Iris pigment epithelial cell (primary cell): ENCODE data around the gene PDX1.

Source experiments
- DNase-seq: peaks from one replicate; pipeline ENCODE4 v3.0.0-alpha.2; 2011; ENCODE audit warnings: low read depth

PDX1 gene

DNA sequence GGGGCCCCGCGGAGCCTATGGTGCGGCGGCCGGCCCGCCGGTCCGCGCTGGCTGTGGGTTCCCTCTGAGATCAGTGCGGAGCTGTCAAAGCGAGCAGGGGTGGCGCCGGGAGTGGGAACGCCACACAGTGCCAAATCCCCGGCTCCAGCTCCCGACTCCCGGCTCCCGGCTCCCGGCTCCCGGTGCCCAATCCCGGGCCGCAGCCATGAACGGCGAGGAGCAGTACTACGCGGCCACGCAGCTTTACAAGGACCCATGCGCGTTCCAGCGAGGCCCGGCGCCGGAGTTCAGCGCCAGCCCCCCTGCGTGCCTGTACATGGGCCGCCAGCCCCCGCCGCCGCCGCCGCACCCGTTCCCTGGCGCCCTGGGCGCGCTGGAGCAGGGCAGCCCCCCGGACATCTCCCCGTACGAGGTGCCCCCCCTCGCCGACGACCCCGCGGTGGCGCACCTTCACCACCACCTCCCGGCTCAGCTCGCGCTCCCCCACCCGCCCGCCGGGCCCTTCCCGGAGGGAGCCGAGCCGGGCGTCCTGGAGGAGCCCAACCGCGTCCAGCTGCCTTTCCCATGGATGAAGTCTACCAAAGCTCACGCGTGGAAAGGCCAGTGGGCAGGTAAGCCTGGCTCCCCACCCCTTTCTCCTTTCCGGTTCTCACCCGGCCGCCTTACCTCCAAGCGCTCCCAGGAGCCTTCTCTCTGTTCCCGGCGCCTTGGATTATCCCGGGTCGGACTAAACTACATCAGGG, at the start of gene PDX1:
Gene PDX1, plus strand, starts transcription at position 67 of the 743 bp plus-strand sequence. Its CDS starts 139 bp downstream, at position 206.
- DNase-seq, result no peak

DNA sequence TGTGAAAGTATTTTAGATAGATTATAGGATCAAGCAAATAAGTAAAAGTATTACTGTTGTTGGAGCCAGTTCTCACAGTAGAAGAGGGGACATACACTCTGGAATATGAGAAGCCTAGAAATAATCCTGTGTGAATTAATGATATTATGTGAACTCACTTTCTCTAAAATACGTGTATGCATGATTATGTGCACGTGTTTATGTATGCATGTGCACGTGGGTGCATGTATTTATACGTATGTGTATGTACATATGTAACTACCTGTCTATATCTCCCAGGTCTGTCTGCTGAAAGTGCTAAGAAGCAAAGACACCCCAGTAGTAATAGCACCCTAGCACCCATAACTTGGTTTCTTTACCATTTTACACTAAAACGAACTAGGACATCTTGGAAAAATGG, 41.5 kb upstream of the PDX1 start:
- no peak for DNase-seq

DNA sequence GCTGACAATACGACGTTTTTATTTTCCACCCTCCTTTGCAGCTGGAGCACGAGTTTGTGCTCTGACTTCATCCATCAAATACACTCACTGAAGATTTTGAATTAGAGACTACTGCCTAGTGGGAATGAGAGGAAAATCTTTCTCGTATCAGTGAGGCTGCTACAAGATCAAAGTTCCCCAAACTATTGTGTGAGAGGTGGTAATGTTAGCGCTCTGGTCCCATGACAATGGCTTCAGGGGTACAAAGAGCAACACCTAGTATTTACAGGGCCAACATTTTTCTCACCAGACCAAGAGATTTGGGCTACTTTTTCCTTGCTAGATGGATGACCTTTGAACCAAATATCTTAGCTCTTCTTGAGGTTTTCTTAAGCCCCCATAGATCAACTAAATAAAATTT, 30.3 kb upstream of the PDX1 start:
- no peak for DNase-seq

DNA sequence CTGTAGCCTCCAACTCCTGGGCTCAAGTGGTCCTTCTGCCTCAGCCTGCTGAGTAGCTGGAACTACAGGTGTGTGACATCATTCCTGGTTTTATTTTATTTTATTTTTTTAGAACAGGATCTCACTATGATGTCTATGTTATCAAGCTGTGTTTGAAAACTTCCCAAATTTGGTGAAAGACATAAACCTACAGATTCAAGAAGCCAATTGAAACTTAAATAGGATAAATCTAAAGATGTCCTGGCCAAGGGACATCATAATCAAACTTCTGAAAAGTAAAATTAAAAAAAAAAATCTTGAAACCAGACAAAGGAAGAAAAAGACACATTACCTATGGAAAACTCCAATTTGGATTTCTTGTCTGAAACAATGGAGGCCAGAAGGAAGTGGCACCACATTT, 23.1 kb upstream of the PDX1 start:
- no peak for DNase-seq

DNA sequence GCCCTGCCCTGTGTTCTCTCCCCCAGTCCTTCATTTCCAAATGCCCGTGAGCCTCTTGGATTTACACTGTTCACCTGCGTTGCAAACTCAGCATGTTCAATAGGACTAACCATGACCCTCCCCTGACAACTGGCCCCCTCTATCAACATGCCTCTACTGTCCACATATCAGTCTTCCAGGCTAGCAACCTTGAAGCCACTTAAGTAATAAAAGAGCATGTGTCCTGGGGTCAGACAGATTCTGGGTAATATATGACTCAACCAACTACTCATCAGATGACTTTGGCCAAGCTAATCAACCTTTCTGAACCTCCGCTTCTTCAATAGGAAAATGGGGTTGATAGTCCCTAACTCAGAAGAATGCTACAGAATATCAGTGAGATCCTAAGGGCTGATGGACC, 15.1 kb upstream of the PDX1 start:
- DNase-seq, result no peak

DNA sequence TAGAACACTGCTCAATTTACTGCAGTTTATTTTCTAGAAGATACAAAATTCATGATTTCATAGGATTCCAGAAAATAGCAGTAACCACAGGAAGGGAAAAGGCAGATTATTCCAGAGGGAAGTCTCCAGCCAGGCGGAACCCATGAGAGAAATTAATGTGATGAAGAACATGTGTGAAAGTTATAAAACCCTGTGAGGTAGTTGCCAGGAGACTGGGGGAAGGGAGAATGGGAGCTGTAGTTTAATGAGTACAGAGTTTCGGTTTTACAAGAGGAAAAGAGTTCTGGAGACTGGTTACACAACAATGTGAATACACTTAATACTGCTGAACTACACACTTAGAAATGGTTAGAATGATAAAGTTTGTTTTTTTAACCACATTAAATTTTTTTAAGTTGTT, 14.2 kb upstream of the PDX1 start:
- no peak for DNase-seq

DNA sequence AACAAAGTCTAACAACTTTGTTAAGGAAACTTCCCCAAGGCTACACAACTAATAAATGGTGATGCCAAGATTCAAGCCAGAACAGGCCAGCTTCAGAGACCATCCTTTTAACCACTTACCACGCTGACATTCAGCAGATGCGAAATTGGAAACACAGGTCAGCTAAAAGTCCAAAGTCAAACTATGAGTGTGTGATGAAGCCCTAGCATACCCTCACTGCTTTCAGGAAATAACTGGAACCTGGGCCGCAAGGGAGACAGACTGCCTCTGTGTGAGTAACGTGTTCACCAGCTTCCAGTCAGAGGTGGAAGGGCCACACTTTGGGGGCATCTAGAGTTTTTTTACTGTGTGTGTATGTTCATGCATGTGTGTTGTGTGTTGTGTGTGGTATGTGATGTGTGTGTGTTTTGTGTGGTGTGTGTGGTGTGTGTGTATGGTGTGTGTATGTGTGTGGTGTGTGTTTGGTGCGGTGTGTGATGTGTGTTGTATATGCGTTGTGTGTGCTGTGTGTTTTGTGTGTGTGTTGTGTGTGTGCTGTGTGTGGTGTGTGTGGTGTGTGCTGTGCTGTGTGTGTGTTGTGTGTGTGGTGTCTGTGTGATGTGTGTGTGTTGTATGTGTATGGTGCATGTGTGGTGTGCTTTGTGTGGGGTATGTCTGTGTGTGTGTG, 12.5 kb upstream of the PDX1 start:
- DNase-seq, result no peak

DNA sequence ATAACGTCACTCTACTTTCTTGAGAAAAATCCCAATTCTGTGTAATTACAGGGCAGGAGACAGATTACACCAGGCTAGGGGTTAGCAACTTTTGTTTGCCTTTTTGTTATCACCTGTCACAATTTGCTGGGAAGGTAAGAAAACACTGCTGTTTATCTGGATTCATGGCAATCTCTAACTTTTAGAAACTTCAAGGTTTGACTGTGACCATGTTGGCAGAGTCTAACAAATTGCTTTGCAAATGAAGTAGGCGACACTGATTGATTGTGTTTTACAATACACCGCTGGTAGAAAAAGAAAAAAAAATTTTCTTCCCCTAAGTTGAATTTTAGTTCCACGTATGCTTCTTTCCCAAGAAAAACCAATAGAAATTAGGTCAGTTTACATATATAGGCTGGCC, 10.4 kb upstream of the PDX1 start:
- no peak for DNase-seq

DNA sequence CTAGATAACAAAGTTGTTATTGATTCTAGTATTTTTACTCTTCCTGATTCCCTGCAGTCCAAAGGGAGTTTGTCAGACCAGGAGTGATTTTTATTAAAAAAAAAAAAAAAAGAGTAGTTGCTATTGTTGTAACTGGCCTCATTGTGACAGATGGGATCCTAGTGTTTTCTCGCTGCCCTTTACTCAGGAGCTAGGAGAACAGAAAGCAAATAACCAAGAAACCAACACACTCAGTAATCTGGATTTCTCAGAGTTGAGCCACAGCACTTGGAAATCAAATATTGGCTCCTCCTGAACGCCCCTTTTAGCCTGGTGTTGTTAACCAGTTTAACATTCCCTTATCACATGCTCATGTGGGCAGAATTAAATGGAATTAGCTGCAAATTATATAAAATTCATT, 8.3 kb upstream of the PDX1 start:
- no peak for DNase-seq

DNA sequence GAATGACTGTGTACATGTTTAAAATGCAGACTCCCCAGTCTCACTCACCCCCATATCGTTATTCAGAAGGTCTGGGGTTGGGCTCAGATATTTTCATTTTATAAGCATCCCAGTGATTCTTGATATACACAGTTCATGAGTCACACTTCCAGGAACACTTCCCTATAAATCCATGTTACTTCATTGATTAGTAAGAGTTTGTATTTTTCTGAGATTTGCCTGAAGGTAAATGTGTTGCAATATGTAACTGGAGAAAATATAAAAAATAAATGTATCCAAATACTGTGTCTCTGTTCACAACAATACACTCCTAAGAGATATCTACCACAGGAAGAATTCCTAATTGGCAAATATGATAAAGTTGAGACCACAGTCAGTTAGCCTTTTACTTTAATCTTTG, 6.6 kb upstream of the PDX1 start:
- DNase-seq, result no peak

DNA sequence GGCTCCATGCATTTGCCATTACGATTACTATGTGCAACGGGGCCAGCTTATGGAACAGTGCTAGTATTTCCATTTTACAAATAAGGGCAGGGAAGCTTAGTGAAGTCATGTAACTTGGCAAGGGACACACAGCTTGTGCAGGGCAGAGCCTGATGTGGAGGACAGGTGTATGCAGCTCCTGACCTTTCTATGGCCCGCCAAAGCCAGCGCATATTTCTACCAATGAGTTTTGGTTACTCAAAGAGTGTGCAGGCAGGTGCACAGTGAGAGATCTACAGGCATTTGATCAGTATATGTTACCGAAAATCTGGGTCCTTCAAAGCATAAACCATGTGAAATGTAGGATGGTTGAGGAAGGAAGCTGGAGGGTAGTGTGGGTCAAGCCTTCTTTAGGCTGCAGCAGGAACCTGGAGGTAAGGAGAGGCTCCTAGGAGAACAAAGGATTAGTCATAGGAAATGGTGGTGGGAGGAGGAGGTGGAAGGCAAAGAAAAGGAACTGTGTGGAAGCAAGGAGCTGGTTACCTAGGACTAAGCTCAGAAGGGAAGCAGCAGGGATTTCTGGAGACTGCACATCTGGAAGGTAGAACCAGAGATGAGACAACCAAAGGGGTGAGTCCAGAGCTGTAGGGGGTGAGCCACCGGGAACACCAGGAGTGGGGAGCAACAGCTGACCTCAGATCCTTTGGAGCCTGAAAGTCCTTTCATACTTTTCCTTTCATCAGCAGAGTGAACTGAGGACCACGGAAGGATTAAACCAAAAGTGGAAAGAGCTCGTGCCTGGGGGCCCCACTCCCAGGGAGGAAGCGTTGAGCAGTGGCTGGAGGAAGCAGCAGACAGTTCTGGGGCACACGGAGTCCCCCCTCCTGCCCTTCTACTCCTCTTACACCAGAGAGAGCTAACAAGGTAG, 4.2 kb upstream of the PDX1 start:
- no peak for DNase-seq

DNA sequence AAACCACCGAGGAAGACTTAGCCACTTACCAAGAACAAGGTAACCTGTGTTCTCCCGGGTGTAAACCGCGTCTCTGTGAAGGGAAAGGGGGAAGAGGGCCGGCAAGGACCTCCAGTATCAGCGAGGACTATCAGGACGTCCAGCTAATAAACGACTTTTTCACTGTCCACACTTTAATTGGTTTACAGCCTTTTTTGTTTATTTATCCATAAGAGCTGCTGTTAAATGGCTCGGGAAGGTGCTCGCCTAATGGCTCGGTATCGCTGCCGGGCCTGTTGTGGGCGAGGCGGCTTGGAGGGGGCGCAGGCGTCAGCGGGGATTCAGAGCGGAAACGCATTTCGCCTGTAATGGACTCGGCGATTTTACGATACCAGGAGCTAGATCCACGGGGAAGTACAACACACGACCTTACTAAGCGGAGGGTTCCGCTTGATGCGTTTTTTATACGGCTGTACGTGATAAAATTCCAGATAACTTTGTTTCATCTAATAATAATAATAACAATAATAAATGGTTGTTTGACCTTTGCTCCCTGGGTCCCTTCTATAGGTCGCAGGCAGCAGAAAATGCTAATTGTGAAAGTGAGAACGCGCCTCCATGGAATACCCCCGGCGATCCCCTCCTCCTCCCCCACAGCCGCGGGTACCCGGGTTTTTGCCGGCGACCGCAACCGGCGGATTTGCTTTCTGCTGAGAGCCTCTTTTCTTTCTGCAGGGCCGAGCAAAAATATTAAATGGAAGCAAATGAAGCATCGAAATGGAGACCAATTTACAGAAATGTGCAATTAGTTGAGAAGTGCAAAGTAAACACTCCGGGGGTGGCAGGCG, 2.5 kb upstream of the PDX1 start:
- no peak for DNase-seq

DNA sequence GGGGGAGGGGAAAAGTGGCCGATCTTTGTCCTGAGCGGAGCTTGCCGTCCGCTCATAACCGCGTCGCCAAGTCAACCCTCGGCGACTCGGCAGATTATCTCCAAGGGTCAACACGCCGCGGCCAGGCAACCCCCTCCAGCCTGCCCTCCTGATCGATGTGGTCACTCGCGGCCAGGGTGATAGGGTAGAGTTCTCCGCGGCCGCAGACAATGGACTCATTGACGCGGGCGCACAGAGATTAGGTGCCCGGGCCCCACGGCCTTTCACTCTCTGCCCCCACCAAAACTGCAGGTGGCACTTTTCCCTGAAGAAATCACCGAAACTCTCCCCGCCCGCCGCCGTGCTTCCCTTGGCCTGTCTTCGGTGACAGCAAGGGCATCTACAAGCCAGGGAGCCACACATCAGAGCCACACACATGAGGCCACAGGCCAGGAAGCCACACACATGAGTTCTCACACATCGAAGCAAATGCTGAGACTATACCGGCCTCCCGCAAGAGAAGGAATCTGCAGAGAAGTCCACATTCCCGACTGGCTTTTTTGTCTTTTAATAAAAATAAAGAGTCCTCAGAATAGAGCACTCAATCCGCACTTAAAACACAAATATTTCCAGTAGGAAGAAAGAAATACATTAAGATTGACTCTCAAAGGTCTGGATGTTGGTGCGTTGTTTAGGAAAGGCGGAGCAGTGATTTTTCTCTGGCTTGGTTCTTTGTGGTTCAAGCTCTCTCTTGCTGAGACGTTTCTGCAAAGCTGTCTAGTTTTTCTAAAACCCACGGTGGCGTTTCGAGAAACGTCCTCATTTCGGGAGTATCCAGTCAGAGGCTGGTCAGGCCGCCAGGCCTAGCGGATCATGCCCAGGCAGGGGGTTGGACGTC, 1.5 kb upstream of the PDX1 start:
- DNase-seq, result no peak

DNA sequence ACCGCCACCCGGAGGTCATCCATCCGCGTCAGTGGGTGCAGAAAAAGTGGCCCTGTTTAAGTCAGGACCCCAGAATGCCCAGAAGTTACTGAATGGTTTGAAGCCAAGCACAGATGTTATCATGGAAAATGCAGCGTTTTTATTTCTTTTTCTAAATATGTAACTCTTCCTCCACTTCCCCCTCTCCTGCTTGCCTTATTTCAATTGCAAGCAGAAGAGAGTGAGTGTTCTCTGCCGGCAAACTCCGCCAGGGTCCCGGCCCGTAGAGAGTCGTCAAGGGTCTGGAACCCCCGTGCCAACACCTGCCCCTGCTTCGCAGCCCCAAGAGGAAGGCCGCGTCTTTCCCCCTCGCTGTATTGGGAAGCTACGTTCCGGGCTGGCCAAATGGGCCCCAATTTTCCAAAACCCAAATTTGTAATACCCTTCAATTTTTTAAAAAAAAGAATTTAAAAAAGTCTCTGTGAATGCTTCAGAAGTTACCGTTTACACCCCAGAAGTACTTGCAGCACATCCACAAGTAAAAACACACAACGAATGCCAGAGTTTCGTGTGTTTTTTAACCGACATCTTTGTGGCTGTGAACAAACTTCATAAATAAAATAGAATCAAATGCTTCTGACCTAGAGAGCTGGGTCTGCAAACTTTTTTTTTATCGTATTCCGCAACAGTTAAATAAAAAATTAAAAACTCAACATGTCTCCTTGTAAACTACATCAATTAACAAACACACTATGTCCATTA, 712 bp upstream of the PDX1 start:
- DNase-seq, result no peak

DNA sequence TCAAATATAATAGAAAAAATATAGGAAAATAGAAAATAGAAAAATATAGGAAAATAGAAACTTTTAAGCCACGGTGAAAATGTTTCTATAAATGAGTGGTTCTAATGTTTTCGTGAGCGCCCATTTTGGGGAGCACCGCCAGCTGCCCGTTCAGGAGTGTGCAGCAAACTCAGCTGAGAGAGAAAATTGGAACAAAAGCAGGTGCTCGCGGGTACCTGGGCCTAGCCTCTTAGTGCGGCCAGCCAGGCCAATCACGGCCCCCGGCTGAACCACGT, 204 bp upstream of the PDX1 start:
- no peak for DNase-seq

DNA sequence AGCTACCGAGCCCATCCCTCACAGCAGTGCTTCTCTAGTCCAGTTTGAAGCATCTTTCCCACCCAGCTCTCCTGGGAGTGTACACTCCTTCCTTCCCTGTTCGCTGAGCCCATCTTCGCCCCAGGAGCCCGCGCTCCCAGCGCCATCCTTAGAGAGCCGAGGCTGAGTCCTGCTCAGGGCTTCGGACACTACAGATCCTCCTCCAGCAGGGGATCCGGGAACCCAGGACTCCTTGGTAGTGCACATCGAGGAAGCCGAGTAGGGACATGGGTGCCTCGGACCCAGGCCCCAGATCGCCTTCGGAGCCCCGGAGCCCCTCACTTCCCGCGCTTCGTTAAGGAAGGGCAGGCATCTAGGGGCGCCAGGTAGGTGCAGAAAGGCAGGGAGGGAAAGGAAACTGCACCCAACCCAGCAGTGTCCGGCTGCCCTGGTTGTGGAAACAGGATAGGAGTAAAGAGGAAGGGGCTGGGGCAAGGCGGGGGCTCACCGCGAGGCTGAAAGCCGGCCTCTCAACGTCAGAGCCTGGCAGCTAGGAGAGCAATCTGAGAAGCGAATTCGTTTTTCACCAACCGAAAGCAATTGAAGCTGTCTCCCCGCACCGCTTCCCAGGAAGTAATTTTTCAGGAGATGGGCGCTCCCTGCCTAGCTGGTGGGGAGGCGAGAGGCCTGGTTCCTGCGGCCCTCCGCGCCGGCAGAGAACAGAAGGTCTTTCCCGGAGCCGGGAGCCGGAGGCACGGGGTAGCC, 1.0 kb downstream of the PDX1 start:
- DNase-seq, result no peak

DNA sequence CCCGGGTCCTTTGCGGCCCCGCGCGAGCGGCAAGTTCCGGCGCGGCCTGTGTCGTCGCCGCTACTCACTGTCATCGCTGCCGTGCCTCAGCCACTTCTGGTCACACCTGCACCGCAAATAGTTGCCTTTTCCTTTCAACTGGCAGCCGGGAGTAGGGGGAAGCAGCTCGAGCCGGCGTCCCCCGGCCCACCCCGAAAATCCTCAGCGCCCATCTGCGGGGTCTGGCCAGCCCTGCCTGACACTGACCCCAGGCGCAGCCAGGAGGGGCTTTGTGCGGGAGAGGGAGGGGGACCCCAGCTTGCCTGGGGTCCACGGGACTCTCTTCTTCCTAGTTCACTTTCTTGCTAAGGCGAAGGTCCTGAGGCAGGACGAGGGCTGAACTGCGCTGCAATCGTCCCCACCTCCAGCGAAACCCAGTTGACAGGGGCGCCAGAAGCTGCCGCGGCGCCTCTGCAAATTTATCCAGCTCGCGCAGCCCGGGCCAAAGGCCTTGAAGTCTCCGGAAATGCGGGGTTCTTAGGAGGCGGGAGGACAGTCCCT, 1.7 kb downstream of the PDX1 start:
- DNase-seq, result no peak

DNA sequence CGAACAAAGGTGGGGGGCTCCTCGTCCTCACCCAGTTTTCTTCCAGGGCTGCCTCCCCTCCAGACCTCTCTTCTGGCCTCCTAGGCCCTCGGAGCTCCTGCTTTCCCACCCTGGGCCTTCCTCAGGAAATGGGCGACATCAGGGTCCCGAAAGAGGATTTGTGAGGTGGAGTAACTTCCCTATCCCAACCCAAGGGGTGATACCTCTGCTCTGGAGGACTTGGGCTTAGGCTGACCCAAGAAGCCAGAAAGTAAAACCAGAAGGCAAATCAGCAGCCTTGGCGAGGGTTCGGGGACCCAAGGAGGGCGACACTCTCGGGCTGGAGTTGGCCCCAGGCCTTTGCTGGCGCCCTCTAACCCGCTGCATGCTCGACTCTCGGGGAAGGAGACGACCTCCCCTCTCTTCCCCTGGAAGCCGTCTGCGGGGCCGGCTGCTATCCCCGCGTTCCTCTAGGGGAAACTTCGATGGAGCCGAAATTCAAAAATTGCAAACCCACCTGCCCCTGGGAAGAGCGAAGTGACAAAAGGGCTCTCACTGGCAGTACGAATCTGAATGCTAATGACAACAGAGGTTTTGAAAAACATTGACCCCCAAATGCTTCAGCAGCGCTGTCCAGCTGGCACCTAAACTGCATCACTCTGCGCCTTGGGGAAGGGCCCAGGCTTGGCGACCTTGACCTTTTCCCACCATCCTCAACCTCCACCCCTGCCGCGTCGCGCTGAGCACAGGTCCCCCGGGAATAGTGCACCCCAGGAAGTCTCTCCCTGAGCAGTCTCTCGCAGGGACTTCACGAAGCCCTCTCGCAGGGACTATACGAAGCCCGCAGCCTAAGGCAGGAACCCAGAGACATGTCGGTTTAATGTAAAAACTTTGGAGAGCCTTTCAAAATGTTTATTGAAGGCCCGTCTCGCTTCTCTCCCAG, 2.4 kb downstream of the PDX1 start:
- DNase-seq, result no peak
